Measurements from ENCODE around the gene GTF2A1L. TPM values are rescaled to one million over a fixed set of nuclear protein-coding genes. Genes with fewer than 3 reads are reported as not detected.
"Not testable (repeated sequence)": the region's sequence is repeated elsewhere in the genome, so short reads cannot be mapped to it uniquely, and the experiment has no call there.

Gene GTF2A1L
- total RNA-seq, 3 donors from 2014 or later: 0.29 to 2.9 TPM; not detected in 1

DNA sequence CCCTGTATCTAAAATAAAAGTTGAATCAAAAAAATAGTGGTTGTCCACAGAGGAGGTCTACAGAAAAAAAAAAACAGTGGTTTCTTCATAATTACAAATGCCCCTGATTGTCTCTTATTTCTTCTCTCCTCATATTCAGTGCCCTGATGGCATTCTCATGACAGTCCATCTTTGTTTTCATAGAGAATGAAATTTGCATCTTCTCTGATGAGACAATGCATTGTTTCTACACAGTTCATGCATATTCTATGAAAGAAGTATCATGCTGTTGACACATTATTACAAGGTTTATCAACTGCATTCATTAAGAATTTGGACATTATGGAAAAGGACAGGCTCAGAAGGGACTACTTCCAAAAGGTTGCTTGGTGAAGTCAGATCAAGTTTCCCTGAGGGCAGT lies 78.3 kb downstream of the GTF2A1L start:
- TF ChIP-seq, protein P1, sequence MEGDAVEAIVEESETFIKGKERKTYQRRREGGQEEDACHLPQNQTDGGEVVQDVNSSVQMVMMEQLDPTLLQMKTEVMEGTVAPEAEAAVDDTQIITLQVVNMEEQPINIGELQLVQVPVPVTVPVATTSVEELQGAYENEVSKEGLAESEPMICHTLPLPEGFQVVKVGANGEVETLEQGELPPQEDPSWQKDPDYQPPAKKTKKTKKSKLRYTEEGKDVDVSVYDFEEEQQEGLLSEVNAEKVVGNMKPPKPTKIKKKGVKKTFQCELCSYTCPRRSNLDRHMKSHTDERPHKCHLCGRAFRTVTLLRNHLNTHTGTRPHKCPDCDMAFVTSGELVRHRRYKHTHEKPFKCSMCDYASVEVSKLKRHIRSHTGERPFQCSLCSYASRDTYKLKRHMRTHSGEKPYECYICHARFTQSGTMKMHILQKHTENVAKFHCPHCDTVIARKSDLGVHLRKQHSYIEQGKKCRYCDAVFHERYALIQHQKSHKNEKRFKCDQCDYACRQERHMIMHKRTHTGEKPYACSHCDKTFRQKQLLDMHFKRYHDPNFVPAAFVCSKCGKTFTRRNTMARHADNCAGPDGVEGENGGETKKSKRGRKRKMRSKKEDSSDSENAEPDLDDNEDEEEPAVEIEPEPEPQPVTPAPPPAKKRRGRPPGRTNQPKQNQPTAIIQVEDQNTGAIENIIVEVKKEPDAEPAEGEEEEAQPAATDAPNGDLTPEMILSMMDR (IDR thresholded peaks at IDR 0.05): no peak
- TF ChIP-seq POLR2A (IDR thresholded peaks at IDR 0.05): no peak

GRCh38 chr2:48696881-48697280 lies 79.2 kb downstream of the GTF2A1L start:
- intact Hi-C loops (cut with DNase I; ENCODE audit: low total_unique reads): no loop called here
- no peak overlapping the region for H3K27ac ChIP-seq

More for the DNA sequence above, 78.3 kb downstream of the GTF2A1L start:
- Histone ChIP-seq H3K9me3 (no peaks in the 10 kb centered on the region), H3K27me3 (no peaks in the 10 kb centered on the region), H3K36me3 (no peaks in the 10 kb centered on the region), H3K4me1 (no peaks in the 10 kb centered on the region), H3K27ac (no peak overlapping the region), H3K4me3 (no peak overlapping the region)
- intact Hi-C loops (cut with DNase I; ENCODE audit: low total_unique reads): no loop called here
- no peak for DNase-seq (ENCODE audit: low spot score in 2 of 2)

GRCh38 chr2:48699348-48699930 lies 81.8 kb downstream of the GTF2A1L start:
- no peaks in the 10 kb centered on the region for H3K9me3 ChIP-seq
- H3K27me3 ChIP-seq: no peaks in the 10 kb centered on the region
- no peak overlapping the region for H3K27ac ChIP-seq
- H3K4me1 ChIP-seq: no peaks in the 10 kb centered on the region
- H3K36me3 ChIP-seq: no peaks in the 10 kb centered on the region
- intact Hi-C loops (cut with DNase I; ENCODE audit: low total_unique reads): no loop called here
- no peak for TF ChIP-seq POLR2AphosphoS5 (IDR thresholded peaks at IDR 0.05)
- TF ChIP-seq, protein P1 (IDR thresholded peaks at IDR 0.05): no peak
- TF ChIP-seq POLR2A (IDR thresholded peaks at IDR 0.05): no peak
- H3K4me3 ChIP-seq: no peak overlapping the region
- no peak for DNase-seq (ENCODE audit: low spot score in 2 of 2)

More at GRCh38 chr2:48696881-48697280, 79.2 kb downstream of the GTF2A1L start:
- no peaks in the 10 kb centered on the region for H3K9me3 ChIP-seq
- H3K4me1 ChIP-seq: no peaks in the 10 kb centered on the region
- H3K4me3 ChIP-seq: no peak overlapping the region
- TF ChIP-seq, protein P1 (IDR thresholded peaks at IDR 0.05): no peak
- TF ChIP-seq POLR2AphosphoS5 (IDR thresholded peaks at IDR 0.05) (no peak), POLR2A (IDR thresholded peaks at IDR 0.05) (no peak)
- H3K27me3 ChIP-seq: no peaks in the 10 kb centered on the region
- no peaks in the 10 kb centered on the region for H3K36me3 ChIP-seq
- DNase-seq (ENCODE audit: low spot score in 2 of 2): no peak

- DNase-seq (ENCODE audit: low spot score in 2 of 2); H3K27me3 ChIP-seq; H3K36me3 ChIP-seq; H3K27ac ChIP-seq; H3K4me3 ChIP-seq; H3K9me3 ChIP-seq; H3K4me1 ChIP-seq: not testable (repeated sequence)
- intact Hi-C loops (cut with DNase I; ENCODE audit: low total_unique reads): loop anchor here (10.0 kb wide), 1 partner anchor 699 kb away; no protein-coding TSS in a partner anchor
Measured at GRCh38 chr2:48703621-48704020, 86.0 kb downstream of the GTF2A1L start.

GRCh38 chr2:48707466-48707865 lies 89.8 kb downstream of the GTF2A1L start:
- Histone ChIP-seq H3K27ac (no peak overlapping the region), H3K9me3 (no peaks in the 10 kb centered on the region), H3K4me1 (no peaks in the 10 kb centered on the region), H3K27me3 (no peaks in the 10 kb centered on the region), H3K4me3 (no peak overlapping the region), H3K36me3 (no peaks in the 10 kb centered on the region)
- no peak for TF ChIP-seq POLR2AphosphoS5 (IDR thresholded peaks at IDR 0.05)
- TF ChIP-seq, protein P1 (IDR thresholded peaks at IDR 0.05): no peak
- TF ChIP-seq POLR2A (IDR thresholded peaks at IDR 0.05): no peak
- DNase-seq (ENCODE audit: low spot score in 2 of 2): no peak
- intact Hi-C loops (cut with DNase I; ENCODE audit: low total_unique reads): loop anchor here (10.0 kb wide), 1 partner anchor 703 kb away; no protein-coding TSS in a partner anchor

All from breast epithelium (tissue), 4 donors.